Measurements from ENCODE around the gene C17orf78. TPM values are rescaled to one million over a fixed set of nuclear protein-coding genes. Genes with fewer than 3 reads are reported as not detected.
"Not testable (repeated sequence)": the region's sequence is repeated elsewhere in the genome, so short reads cannot be mapped to it uniquely, and the experiment has no call there.

Gene C17orf78
- total and polyA plus RNA-seq, 2 donors (not counting 1 experiment from before 2014, with no cell fraction given), result not detected

- WGBS (ENCODE audit: insufficient coverage), result under 1% methylated on average over 96 of the region's 98 CpGs
- Histone ChIP-seq H3K27ac (ENCODE audit: low read length in 2 of 2) (peak within 1 kb of the TSS; percentile 69 to 72), H3K4me1 (ENCODE audit: control insufficient read depth in 2 of 2, insufficient read depth in 2 of 2, low read length in 2 of 2) (peaks cover 4 to 22% of the 10 kb centered on the region in 2 donors), H3K79me2 (ENCODE audit: control insufficient read depth, insufficient read depth, low read length) (peaks cover 49% of the 10 kb centered on the region), H3K4me2 (replicated peaks; ENCODE audit: low read depth, low read length, poor library complexity, severe bottlenecking) (peak within 1 kb of the TSS; percentile 99), H3K27me3 (replicated peaks in 1 of 4; ENCODE audit: control extremely low read depth in 1 of 4, control insufficient read depth in 3 of 4, insufficient read depth in 4 of 4, low read length in 3 of 4) (no peaks in the 10 kb centered on the region), H3K9me3 (ENCODE audit: control extremely low read depth in 1 of 3, control insufficient read depth in 2 of 3, insufficient read depth in 1 of 3, low read length in 2 of 3) (no peaks in the 10 kb centered on the region), H3K4me3 (ENCODE audit: control extremely low read depth in 1 of 5, extremely low read depth in 1 of 5, insufficient read depth in 1 of 5, low read depth in 2 of 5, low read length in 4 of 5) (peak within 1 kb of the TSS; percentile 71 to 99 (median 91)), H3K36me3 (replicated peaks in 1 of 2; ENCODE audit: control extremely low read depth in 1 of 2, control insufficient read depth in 1 of 2, extremely low read depth in 1 of 2, insufficient read depth in 2 of 2, low read length in 1 of 2) (peaks cover 0 to 6% of the 10 kb centered on the region in 2 experiments), H2AFZ (ENCODE audit: insufficient read depth, low read depth, low read length, poor library complexity, severe bottlenecking) (peak within 1 kb of the TSS; percentile 99), H3K9ac (ENCODE audit: low read length) (peak within 1 kb of the TSS; percentile 90), H4K20me1 (ENCODE audit: control insufficient read depth, insufficient read depth, low read length, poor library complexity, severe bottlenecking) (no peaks in the 10 kb centered on the region)
- DNase-seq (peak; percentile 85), ATAC-seq (ENCODE audit: low read depth) (peak; percentile 95)
- intact Hi-C loops (cut with micrococcal nuclease), result loop anchor here (1.0 kb wide), 3 partner anchors 48 to 202 kb away; partner anchors contain the start of genes DUSP14 and SYNRG
- ChIA-PET POLR2A (interaction anchor here (1.1 kb wide), 1 partner anchor 203 kb away, joined by 3 read pairs; no protein-coding TSS in a partner anchor), CTCF (interaction anchor here (0.6 to 1.6 kb wide), 3 partner anchors 34 to 265 kb away, joined by 3 to 4 read pairs (median 4); partner anchors contain the start of gene SYNRG)
- TF ChIP-seq, protein P1, sequence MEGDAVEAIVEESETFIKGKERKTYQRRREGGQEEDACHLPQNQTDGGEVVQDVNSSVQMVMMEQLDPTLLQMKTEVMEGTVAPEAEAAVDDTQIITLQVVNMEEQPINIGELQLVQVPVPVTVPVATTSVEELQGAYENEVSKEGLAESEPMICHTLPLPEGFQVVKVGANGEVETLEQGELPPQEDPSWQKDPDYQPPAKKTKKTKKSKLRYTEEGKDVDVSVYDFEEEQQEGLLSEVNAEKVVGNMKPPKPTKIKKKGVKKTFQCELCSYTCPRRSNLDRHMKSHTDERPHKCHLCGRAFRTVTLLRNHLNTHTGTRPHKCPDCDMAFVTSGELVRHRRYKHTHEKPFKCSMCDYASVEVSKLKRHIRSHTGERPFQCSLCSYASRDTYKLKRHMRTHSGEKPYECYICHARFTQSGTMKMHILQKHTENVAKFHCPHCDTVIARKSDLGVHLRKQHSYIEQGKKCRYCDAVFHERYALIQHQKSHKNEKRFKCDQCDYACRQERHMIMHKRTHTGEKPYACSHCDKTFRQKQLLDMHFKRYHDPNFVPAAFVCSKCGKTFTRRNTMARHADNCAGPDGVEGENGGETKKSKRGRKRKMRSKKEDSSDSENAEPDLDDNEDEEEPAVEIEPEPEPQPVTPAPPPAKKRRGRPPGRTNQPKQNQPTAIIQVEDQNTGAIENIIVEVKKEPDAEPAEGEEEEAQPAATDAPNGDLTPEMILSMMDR (IDR thresholded peaks at IDR 0.05), result no peak
- no peak for TF ChIP-seq EZH2 (IDR thresholded peaks at IDR 0.05; ENCODE audit: borderline replicate concordance, insufficient read depth, low read depth, low read length, poor library complexity, severe bottlenecking)
- Mint-ChIP-seq H3K4me3 (peak within 1 kb of the TSS; percentile 99), H3K27ac (peak within 1 kb of the TSS; percentile 97), H3K4me1 (peaks cover 36% of the 10 kb centered on the region), H3K9me3 (ENCODE audit: insufficient read depth) (no peaks in the 10 kb centered on the region), H3K27me3 (no peaks in the 10 kb centered on the region)
These were observed 31.1 kb downstream of the C17orf78 start, which contains the start of the genes ACACA and TADA2A for GRCh38 chr17:37406635-37407461. Gene ACACA (minus strand): TSS chr17:37406836. CDS start chr17:37406299, 537 bp downstream. Gene TADA2A (plus strand): TSS chr17:37406886. CDS start chr17:37411366, 4,480 bp downstream.

DNA sequence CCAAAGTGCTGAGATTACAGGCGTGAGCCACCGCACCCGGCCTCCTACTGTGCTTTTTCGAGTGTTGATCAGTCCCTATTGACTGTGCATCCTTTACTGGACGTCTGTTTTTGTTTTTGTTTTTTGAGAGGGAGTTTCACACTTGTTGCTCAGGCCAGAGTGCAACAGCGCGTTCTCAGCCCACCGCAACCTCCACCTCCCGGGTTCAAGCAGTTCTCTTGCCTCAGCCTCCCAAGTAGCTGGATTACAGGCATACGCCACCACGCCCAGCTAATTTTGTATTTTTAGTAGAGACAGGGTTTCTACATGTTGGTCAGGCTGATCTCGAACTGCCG is 32.3 kb downstream of the C17orf78 start:
- WGBS (ENCODE audit: insufficient coverage), result 93% methylated on average over 13 of the region's 13 CpGs
- Mint-ChIP-seq H3K27ac (peak overlapping the region; percentile 56), H3K4me1 (peaks cover 31% of the 10 kb centered on the region), H3K4me3 (peak overlapping the region; percentile 90)
- H4K20me1 ChIP-seq (ENCODE audit: control insufficient read depth, insufficient read depth, low read length, poor library complexity, severe bottlenecking); DNase-seq; intact Hi-C loops (cut with micrococcal nuclease); H3K9me3 Mint-ChIP-seq (ENCODE audit: insufficient read depth); H2AFZ ChIP-seq (ENCODE audit: insufficient read depth, low read depth, low read length, poor library complexity, severe bottlenecking); H3K4me2 ChIP-seq (replicated peaks; ENCODE audit: low read depth, low read length, poor library complexity, severe bottlenecking); H3K9me3 ChIP-seq (ENCODE audit: control extremely low read depth in 1 of 3, control insufficient read depth in 2 of 3, insufficient read depth in 1 of 3, low read length in 2 of 3); H3K27me3 ChIP-seq (replicated peaks in 1 of 4; ENCODE audit: control extremely low read depth in 1 of 4, control insufficient read depth in 3 of 4, insufficient read depth in 4 of 4, low read length in 3 of 4); H3K9ac ChIP-seq (ENCODE audit: low read length); H3K27ac ChIP-seq (ENCODE audit: low read length in 2 of 2); H3K36me3 ChIP-seq (replicated peaks in 1 of 2; ENCODE audit: control extremely low read depth in 1 of 2, control insufficient read depth in 1 of 2, extremely low read depth in 1 of 2, insufficient read depth in 2 of 2, low read length in 1 of 2); H3K4me3 ChIP-seq (ENCODE audit: control extremely low read depth in 1 of 5, extremely low read depth in 1 of 5, insufficient read depth in 1 of 5, low read depth in 2 of 5, low read length in 4 of 5); ATAC-seq (ENCODE audit: low read depth); H3K27me3 Mint-ChIP-seq: not testable (repeated sequence)
- Histone ChIP-seq H3K4me1 (ENCODE audit: control insufficient read depth in 2 of 2, insufficient read depth in 2 of 2, low read length in 2 of 2) (peaks cover 4 to 22% of the 10 kb centered on the region in 2 donors), H3K79me2 (ENCODE audit: control insufficient read depth, insufficient read depth, low read length) (peaks cover 49% of the 10 kb centered on the region)
- ChIA-PET POLR2A (interaction anchor here (0.6 to 1.2 kb wide), 2 partner anchors 82 to 1459 kb away, joined by 3 read pairs; partner anchors contain the start of gene DUSP14), CTCF (interaction anchor here (0.9 to 1.6 kb wide), 3 partner anchors 10 to 202 kb away, joined by 4 to 5 read pairs (median 4); partner anchors contain the start of gene SYNRG)

All from B cell (primary cell).